Heart right ventricle (tissue), 16 donors: ENCODE results near the gene DHX8. TPM values are rescaled to one million over a fixed set of nuclear protein-coding genes. Genes with fewer than 3 reads are reported as not detected.

ENCODE experiments used
- ATAC-seq, 8 donors: fragments of 200-7000 bp; cut with Tn5 transposase; one replicate each; pipeline ENCODE4 v1.9.1; 2020; ENCODE audit warnings: mild to moderate bottlenecking in 8 of 8, moderate library complexity in 8 of 8, moderate number of reproducible peaks in 1 of 8
- DNase-seq, 2 donors: peaks; one replicate each; pipeline ENCODE4 v3.0.0-alpha.2; 2020
- H3K27ac ChIP-seq, 10 donors: fragments of 200-600 bp; sonication (generic) in 2 of 10; one replicate each; pipeline versions ENCODE4 v1.5.0 to v1.8.0; 2020 to 2022; ENCODE audit warnings: mild to moderate bottlenecking in 3 of 10
- H3K27me3 ChIP-seq, 7 donors: fragments of 200-600 bp; one replicate each; pipeline ENCODE4 v1.8.0; 2021 to 2022; ENCODE audit warnings: mild to moderate bottlenecking in 2 of 7
- H3K36me3 ChIP-seq, 9 donors: fragments of 200-600 bp; sonication (generic) in 1 of 9; one replicate each; pipeline versions ENCODE4 v1.5.0 to v1.8.0; 2020 to 2022; ENCODE audit warnings: mild to moderate bottlenecking in 2 of 9
- H3K4me1 ChIP-seq, 9 donors: fragments of 200-600 bp; sonication (generic) in 1 of 9; one replicate each; pipeline versions ENCODE4 v1.5.0 to v1.8.0; 2020 to 2022; ENCODE audit warnings: mild to moderate bottlenecking in 4 of 9
- H3K4me3 ChIP-seq, 10 donors: fragments of 200-600 bp; sonication (generic) in 2 of 10; one replicate each; pipeline versions ENCODE4 v1.5.0 to v1.8.0; 2020 to 2022; ENCODE audit warnings: mild to moderate bottlenecking in 7 of 10, moderate library complexity in 2 of 10
- H3K9me3 ChIP-seq, 11 donors: fragments of 200-600 bp in 10 of 11; sonication (generic) in 2 of 11; one replicate each; pipeline versions ENCODE4 v1.5.0 to v1.8.0; 2013 to 2022; ENCODE audit warnings: mild to moderate bottlenecking in 2 of 11, control low read depth in 1 of 11, moderate library complexity in 1 of 11
- WGBS, 2 donors: extraction: QIAGEN DNeasy Blood & Tissue Kit; methylation state at CpG; one replicate each; pipeline ENCODE4 v1.1.7; 2013; ENCODE audit warnings: inconsistent platforms in 1 of 2; 5-methylcytosine and 5-hydroxymethylcytosine counted together
- intact Hi-C, 10 donors: fragments of 100-400 bp; cut with DNase I; formaldehyde crosslinking; loops; one replicate each; pipeline versions ENCODE4 v1.11.1 to v1.14.2; 2022
- polyA plus RNA-seq, 2 donors: library from polyadenylated mRNA; stranded (reverse); fragments of 200-250 nt; gene quantifications; one replicate each; pipeline ENCODE4 v1.2.3, GENCODE V29; 2013
- total RNA-seq, 10 donors: library from RNA; stranded (reverse); fragmentation: NEBNext Ultra II Directional in 3 of 10; extraction: Animal tissue kit (Norgen Biotek cat#: 25700) in 3 of 10; gene quantifications; one replicate each; pipeline versions ENCODE4 v1.2.1 to v1.2.4, GENCODE V29; 2021 to 2023
- TF ChIP-seq, protein P1 (sequence below), 9 donors: fragments of 200-600 bp; sonication (generic) in 2 of 9; IDR thresholded peaks; one replicate each; pipeline versions ENCODE4 v1.5.0 to v1.8.0; 2021 to 2022; ENCODE audit warnings: antibody characterized with exemption in 9 of 9, mild to moderate bottlenecking in 5 of 9, moderate library complexity in 1 of 9
- donor health status: Arrhythmogenic right ventricular cardiomyopathy.
- donor health status: ischemic (EF 13 %, LVEDD 7.1; RV severe dilation, severe dysfunction).
- donor health status: healthy with polysubstance abuse.
- donor health status: DM: no; HTN: yes; CAD: no.
- donor health status: DM: no; HTN: no; CAD: no.
- donor health status: ischemic (EF 25% LVEDD 6.9; RV normal size, moderate dysfunction).
- donor health status: ischemic (EF 25% LVEDD 5.7; RV mildly dilated, moderate dysfunction).
- donor health status: healthy.
- donor health status: DM: yes; HTN: yes; CAD: no.
- donor health status: Ischemic cardiomyopathy.
- donor health status: ischemic (EF 35%, LVEDD 5.7; RV mildly dilated, moderate dysfunction).
- donor health status: nonischemic (EF 11% LVEDD 7.7; RV severe dilation, severe dysfunction).
- donor health status: DM: yes; HTN: yes; CAD: no.
- donor health status: PGD.
- donor health status: ischemic (EF 29% LVEDD 5.4; RV normal size, mild dysfunction).
- donor health status: nonischemic (EF 23%, LVEDD 6.1; RV moderate dilation, normal function).

Gene DHX8
- total and polyA plus RNA-seq, 12 donors = 19.2 to 42.0 (median 28.4) TPM

DNA sequence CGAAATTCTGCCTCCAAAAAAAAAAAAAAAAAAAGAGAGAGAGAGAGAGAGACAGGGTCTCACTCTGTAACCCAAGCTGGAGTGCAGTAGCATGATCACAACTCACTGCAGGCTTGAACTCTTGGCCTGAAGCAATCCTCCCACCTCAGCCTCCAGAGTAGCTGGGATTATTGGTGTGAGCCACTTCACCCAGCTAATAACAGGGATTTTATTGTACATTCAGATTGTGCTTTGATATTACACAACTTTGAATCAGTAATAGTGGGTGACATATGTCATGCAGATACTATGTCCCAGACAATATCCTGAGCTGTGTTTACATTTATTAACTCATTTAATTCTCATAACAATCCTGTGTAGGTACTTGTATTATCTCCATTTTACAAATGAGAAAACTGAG lies 19.7 kb upstream of the DHX8 start:
- no peak overlapping the region for H3K4me3 ChIP-seq
- peaks cover 0 to 18% (median 10%) of the 10 kb centered on the region in 9 donors for H3K4me1 ChIP-seq
- no peak for ATAC-seq
- no peak overlapping the region for H3K27ac ChIP-seq
- H3K27me3 ChIP-seq = peaks cover 0 to 9% (median 0%) of the 10 kb centered on the region in 7 donors
- WGBS, 2 donors = 91 to 100% methylated on average over 1 of the region's 1 CpG
- no peaks in the 10 kb centered on the region for H3K36me3 ChIP-seq
- intact Hi-C loops = loop anchor here in 1 of 10 donors (5.0 kb wide), 1 partner anchor 47 kb away; no protein-coding TSS in a partner anchor
- no peaks in the 10 kb centered on the region for H3K9me3 ChIP-seq
- TF ChIP-seq, protein P1, sequence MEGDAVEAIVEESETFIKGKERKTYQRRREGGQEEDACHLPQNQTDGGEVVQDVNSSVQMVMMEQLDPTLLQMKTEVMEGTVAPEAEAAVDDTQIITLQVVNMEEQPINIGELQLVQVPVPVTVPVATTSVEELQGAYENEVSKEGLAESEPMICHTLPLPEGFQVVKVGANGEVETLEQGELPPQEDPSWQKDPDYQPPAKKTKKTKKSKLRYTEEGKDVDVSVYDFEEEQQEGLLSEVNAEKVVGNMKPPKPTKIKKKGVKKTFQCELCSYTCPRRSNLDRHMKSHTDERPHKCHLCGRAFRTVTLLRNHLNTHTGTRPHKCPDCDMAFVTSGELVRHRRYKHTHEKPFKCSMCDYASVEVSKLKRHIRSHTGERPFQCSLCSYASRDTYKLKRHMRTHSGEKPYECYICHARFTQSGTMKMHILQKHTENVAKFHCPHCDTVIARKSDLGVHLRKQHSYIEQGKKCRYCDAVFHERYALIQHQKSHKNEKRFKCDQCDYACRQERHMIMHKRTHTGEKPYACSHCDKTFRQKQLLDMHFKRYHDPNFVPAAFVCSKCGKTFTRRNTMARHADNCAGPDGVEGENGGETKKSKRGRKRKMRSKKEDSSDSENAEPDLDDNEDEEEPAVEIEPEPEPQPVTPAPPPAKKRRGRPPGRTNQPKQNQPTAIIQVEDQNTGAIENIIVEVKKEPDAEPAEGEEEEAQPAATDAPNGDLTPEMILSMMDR (IDR thresholded peaks at IDR 0.05) = no peak
- DNase-seq = no peak

DNA sequence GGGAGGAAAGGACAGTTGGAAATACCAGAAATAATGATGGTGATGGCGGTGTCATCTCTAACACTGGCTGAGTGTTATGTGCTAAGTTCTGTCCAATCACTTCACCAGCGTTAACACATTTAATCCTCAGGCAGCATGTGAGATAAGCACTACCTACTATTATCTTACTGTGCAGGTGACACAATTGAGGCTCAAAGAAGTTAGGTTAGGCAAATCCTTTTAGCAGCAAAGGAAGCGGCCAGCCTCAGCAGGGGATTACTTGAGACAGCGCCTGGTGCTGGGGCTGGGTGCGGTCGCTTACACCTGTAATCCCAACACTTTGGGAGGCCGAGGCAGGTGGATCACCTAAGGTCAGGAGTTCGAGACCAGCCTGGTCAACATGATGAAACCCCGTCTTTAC lies 18.7 kb upstream of the DHX8 start:
- peaks cover 0 to 9% (median 0%) of the 10 kb centered on the region in 7 donors for H3K27me3 ChIP-seq
- H3K36me3 ChIP-seq = no peaks in the 10 kb centered on the region
- DNase-seq (no peak), ATAC-seq (no peak)
- intact Hi-C loops = loop anchor here in 1 of 10 donors (5.0 kb wide), 1 partner anchor 38 kb away; no protein-coding TSS in a partner anchor
- peaks cover 0 to 18% (median 10%) of the 10 kb centered on the region in 9 donors for H3K4me1 ChIP-seq
- H3K27ac ChIP-seq = no peak overlapping the region
- 71 to 73% methylated on average over 9 of the region's 9 CpGs for WGBS, 2 donors
- H3K9me3 ChIP-seq = no peaks in the 10 kb centered on the region
- TF ChIP-seq, protein P1 (IDR thresholded peaks at IDR 0.05) = no peak
- no peak overlapping the region for H3K4me3 ChIP-seq

DNA sequence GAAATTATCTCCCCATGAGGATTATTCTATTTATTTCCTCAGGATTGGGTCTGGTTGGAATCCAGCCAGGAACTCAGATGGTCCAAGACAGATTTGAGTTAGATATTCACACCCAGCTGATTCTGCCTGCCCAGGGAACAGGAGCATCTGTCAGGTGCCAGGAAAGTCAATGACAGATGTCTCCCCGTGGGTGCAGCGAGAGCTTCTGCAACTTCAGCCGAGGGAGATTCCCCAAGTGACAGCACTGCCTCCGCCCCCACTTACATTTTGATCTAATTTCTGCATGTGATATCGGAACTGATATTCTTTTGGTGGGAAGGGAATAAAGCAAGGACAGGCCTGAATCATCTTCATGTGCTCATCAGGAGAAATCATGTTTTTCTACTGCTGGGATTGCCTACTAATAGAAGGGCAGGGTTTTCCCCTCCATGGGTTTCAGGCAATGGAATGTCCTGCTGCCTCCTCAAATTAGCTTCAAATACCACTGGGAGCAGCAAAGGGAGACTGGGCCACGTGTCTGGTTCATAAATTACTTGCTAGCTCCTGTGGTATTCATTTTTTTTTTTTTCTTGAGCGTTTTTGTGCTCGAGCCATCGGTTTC lies 15.7 kb upstream of the DHX8 start:
- TF ChIP-seq, protein P1 (IDR thresholded peaks at IDR 0.05) = no peak
- Histone ChIP-seq H3K9me3 (no peaks in the 10 kb centered on the region), H3K36me3 (no peaks in the 10 kb centered on the region), H3K27ac (peak overlapping the region in 1 of 10 donors; percentile 21), H3K4me3 (no peak overlapping the region), H3K27me3 (peaks cover 0 to 5% (median 0%) of the 10 kb centered on the region in 7 donors), H3K4me1 (peaks cover 0 to 18% (median 10%) of the 10 kb centered on the region in 9 donors)
- 48 to 53% methylated on average over 9 of the region's 9 CpGs for WGBS, 2 donors
- ATAC-seq (peak in 6 of 8 donors; percentile 18 to 65 (median 37)), DNase-seq (no peak)
- intact Hi-C loops = loop anchor here in 1 of 10 donors (5.0 kb wide), 1 partner anchor 41 kb away; no protein-coding TSS in a partner anchor

DNA sequence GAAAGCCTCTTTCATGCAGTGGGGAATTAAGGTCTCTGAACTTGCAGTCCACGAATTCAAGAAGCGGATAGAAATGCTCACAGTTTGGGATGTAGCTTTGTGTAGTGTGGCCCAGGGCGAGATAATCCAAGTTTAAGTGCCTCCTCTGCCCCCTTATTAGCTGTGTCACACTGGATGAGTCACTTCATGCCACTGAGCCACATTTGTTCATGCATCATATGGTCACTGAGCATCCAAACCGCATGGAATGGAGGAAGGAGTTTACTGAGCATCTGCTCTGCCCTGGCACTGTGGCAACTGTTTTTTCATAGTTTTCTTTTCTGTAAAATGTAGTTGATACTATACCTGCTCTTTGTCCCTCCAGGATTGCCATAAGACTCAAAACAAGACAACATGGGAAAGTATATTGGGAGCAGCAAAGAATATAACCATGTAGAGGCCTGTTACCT lies 15.1 kb upstream of the DHX8 start:
- H3K4me3 ChIP-seq = no peak overlapping the region
- TF ChIP-seq, protein P1 (IDR thresholded peaks at IDR 0.05) = no peak
- intact Hi-C loops = loop anchor here in 1 of 10 donors (5.0 kb wide), 1 partner anchor 41 kb away; no protein-coding TSS in a partner anchor
- H3K4me1 ChIP-seq = peaks cover 0 to 18% (median 10%) of the 10 kb centered on the region in 9 donors
- no peaks in the 10 kb centered on the region for H3K27me3 ChIP-seq
- no peaks in the 10 kb centered on the region for H3K36me3 ChIP-seq
- no peak overlapping the region for H3K27ac ChIP-seq
- ATAC-seq = no peak
- 62% methylated on average over 4 of the region's 4 CpGs for WGBS, 2 donors
- no peaks in the 10 kb centered on the region for H3K9me3 ChIP-seq
- DNase-seq = no peak
